ENCODE data around the gene PIK3IP1. TPM values are rescaled to one million over a fixed set of nuclear protein-coding genes. Genes with fewer than 3 reads are reported as not detected.

PIK3IP1 gene
- total and polyA plus RNA-seq, 10 of the 15 experiments (the other 5 are each of a cell fraction or from before 2014, with no cell fraction given): 0.77 to 6.5 (median 3.0) TPM

GRCh38 chr22:31340765-31341247 lies 48.5 kb upstream of the PIK3IP1 start:
- no TSS peak for BruUV-seq (replicated peaks)
- H3K27me3 ChIP-seq (replicated peaks in 1 of 2; ENCODE audit: control insufficient read depth in 2 of 2, insufficient read depth in 2 of 2, low read length in 1 of 2): no peaks in the 10 kb centered on the region
- H3K4me2 ChIP-seq (ENCODE audit: control insufficient read depth, insufficient read depth): no peak overlapping the region
- TF ChIP-seq SUZ12 (IDR thresholded peaks at IDR 0.05; ENCODE audit: unreplicated experiment): no peak
- TF ChIP-seq TAF1 (IDR thresholded peaks at IDR 0.05; ENCODE audit: borderline replicate concordance, low read depth, low read length): no peak
- TF ChIP-seq MTA2 (IDR thresholded peaks at IDR 0.05; ENCODE audit: low read depth): no peak
- no peak for TF ChIP-seq HDAC2 (IDR thresholded peaks at IDR 0.05)
- no peak for TF ChIP-seq NFYA (IDR thresholded peaks at IDR 0.05; ENCODE audit: borderline replicate concordance, low read depth, low read length)
- TF ChIP-seq SUPT20H (IDR thresholded peaks at IDR 0.05; ENCODE audit: borderline replicate concordance, control insufficient read depth, low read depth, low read length): no peak
- DNase-seq (ENCODE audit: low read depth, low spot score) (no peak), ATAC-seq (no peak), FAIRE-seq (no peak)
- no peak overlapping the region for H3K27ac ChIP-seq (ENCODE audit: control insufficient read depth, insufficient read depth)
- H4K20me1 ChIP-seq (ENCODE audit: control insufficient read depth, insufficient read depth): peaks cover 5% of the 10 kb centered on the region; the same call in 1 of the 2 replicates
- WGBS (ENCODE audit: insufficient coverage, insufficient replicate concordance, low lambda C conversion rate, missing lambda C conversion rate): 3% methylated on average over 2 of the region's 2 CpGs
- H3K79me2 ChIP-seq (ENCODE audit: control insufficient read depth, insufficient read depth, low read length): peaks cover 40% of the 10 kb centered on the region
- in situ Hi-C loops (cut with MboI) (no loop called here), intact Hi-C loops (cut with micrococcal nuclease; ENCODE audit: unreplicated experiment) (no loop called here)
- peaks cover 16% of the 10 kb centered on the region for H3K4me1 ChIP-seq (ENCODE audit: control insufficient read depth, insufficient read depth, low read length)
- no peaks in the 10 kb centered on the region for H3K9me3 ChIP-seq (replicated peaks; ENCODE audit: control insufficient read depth, insufficient read depth, low read length)
- H3K9ac ChIP-seq (ENCODE audit: control insufficient read depth, insufficient read depth, low read length): no peak overlapping the region
- H3K4me3 ChIP-seq: no peak overlapping the region
- peaks cover 17 to 23% of the 10 kb centered on the region in 2 experiments for H3K36me3 ChIP-seq (ENCODE audit: control insufficient read depth in 2 of 2, insufficient read depth in 2 of 2, low read length in 1 of 2)
- SMC1A ChIA-PET (ENCODE audit: uncharacterized antibody, unreplicated experiment): interaction anchor here (1.4 kb wide), 1 partner anchor 129 kb away, joined by 4 read pairs; the partner anchor contains the start of gene LIMK2
- no peak overlapping the region for H2AFZ ChIP-seq (ENCODE audit: control insufficient read depth, low read depth, low read length)
- RAD21 ChIA-PET (ENCODE audit: unreplicated experiment): no interaction called here
- CTCF ChIA-PET: no interaction called here
- POLR2A ChIA-PET: interaction anchor here (0.6 kb wide), 1 partner anchor 31 kb away, joined by 4 read pairs; no protein-coding TSS in a partner anchor

DNA sequence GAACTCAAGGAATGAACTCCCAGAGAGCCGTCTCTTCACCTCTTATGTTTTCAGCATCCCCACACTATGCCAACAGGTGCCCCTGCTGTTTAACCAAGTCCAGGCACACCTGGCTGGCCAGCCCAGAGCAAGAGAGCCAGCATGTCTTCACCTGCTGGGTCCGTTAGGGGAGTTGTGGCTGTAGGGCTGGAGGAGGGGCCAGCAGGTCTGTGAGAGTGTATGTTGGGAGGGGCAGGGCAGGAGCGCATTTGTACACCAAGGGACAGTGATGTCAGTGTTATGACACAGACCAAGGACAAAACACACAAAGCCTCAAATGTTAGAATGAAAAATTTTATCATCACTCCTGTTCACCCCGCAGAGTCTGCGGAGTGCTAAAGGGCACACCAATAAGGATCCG lies 48.1 kb upstream of the PIK3IP1 start:
- ChIA-PET POLR2A (interaction anchor here (0.6 kb wide), 1 partner anchor 30 kb away, joined by 4 read pairs; no protein-coding TSS in a partner anchor), RAD21 (ENCODE audit: unreplicated experiment) (no interaction called here), SMC1A (ENCODE audit: uncharacterized antibody, unreplicated experiment) (interaction anchor here (1.4 kb wide), 1 partner anchor 128 kb away, joined by 4 read pairs; the partner anchor contains the start of gene LIMK2), CTCF (no interaction called here)
- Histone ChIP-seq H3K4me1 (ENCODE audit: control insufficient read depth, insufficient read depth, low read length) (peaks cover 16% of the 10 kb centered on the region), H3K4me2 (ENCODE audit: control insufficient read depth, insufficient read depth) (no peak overlapping the region), H3K27ac (ENCODE audit: control insufficient read depth, insufficient read depth) (no peak overlapping the region), H3K36me3 (ENCODE audit: control insufficient read depth in 2 of 2, insufficient read depth in 2 of 2, low read length in 1 of 2) (peaks cover 20 to 27% of the 10 kb centered on the region in 2 experiments), H3K9ac (ENCODE audit: control insufficient read depth, insufficient read depth, low read length) (no peak overlapping the region), H3K4me3 (no peak overlapping the region), H3K27me3 (replicated peaks in 1 of 2; ENCODE audit: control insufficient read depth in 2 of 2, insufficient read depth in 2 of 2, low read length in 1 of 2) (no peaks in the 10 kb centered on the region), H3K79me2 (ENCODE audit: control insufficient read depth, insufficient read depth, low read length) (peaks cover 36% of the 10 kb centered on the region), H3K9me3 (replicated peaks; ENCODE audit: control insufficient read depth, insufficient read depth, low read length) (no peaks in the 10 kb centered on the region), H2AFZ (ENCODE audit: control insufficient read depth, low read depth, low read length) (no peak overlapping the region), H4K20me1 (ENCODE audit: control insufficient read depth, insufficient read depth) (peaks cover 5% of the 10 kb centered on the region; the same call in 1 of the 2 replicates)
- FAIRE-seq (no peak), DNase-seq (ENCODE audit: low read depth, low spot score) (no peak), ATAC-seq (no peak)
- intact Hi-C loops (cut with micrococcal nuclease; ENCODE audit: unreplicated experiment) (no loop called here), in situ Hi-C loops (cut with MboI) (no loop called here)
- WGBS (ENCODE audit: insufficient coverage, insufficient replicate concordance, low lambda C conversion rate, missing lambda C conversion rate): 89% methylated on average over 6 of the region's 6 CpGs
- no TSS peak for BruUV-seq (replicated peaks)
- TF ChIP-seq JUNB (IDR thresholded peaks at IDR 0.05) (no peak), SREBF2 (IDR thresholded peaks at IDR 0.05; ENCODE audit: low read length) (no peak), RFX5 (IDR thresholded peaks at IDR 0.05; ENCODE audit: low read depth, low read length) (no peak), ZNF217 (IDR thresholded peaks at IDR 0.05) (no peak), ZNF384 (IDR thresholded peaks at IDR 0.05; ENCODE audit: borderline replicate concordance, low read depth, low read length) (no peak), FOS (IDR thresholded peaks at IDR 0.05; ENCODE audit: borderline replicate concordance, extremely low read depth, insufficient read length) (no peak), NR2C1 (IDR thresholded peaks at IDR 0.05) (no peak), ZNF207 (IDR thresholded peaks at IDR 0.05; ENCODE audit: borderline replicate concordance) (no peak), LARP7 (IDR thresholded peaks at IDR 0.05) (no peak), SPI1 (IDR thresholded peaks at IDR 0.05; ENCODE audit: borderline replicate concordance, insufficient read depth, low read depth, low read length) (no peak), STAT1 (conservative IDR thresholded peaks at IDR 0.05) (no peak)
- TF ChIP-seq, protein P1, sequence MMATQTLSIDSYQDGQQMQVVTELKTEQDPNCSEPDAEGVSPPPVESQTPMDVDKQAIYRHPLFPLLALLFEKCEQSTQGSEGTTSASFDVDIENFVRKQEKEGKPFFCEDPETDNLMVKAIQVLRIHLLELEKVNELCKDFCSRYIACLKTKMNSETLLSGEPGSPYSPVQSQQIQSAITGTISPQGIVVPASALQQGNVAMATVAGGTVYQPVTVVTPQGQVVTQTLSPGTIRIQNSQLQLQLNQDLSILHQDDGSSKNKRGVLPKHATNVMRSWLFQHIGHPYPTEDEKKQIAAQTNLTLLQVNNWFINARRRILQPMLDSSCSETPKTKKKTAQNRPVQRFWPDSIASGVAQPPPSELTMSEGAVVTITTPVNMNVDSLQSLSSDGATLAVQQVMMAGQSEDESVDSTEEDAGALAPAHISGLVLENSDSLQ (IDR thresholded peaks at IDR 0.05): no peak

All from GM12878 (cell line).